HG03521 (cell line): ENCODE results near the gene TRPM8.

Experiments
- ATAC-seq: cut with Tn5 transposase; IDR thresholded peaks from one replicate; pipeline ENCODE4 v1.9.1; 2021; ENCODE audit warnings: mild to moderate bottlenecking, moderate library complexity; ENCODE audit not compliant: unreplicated experiment

Gene TRPM8

DNA sequence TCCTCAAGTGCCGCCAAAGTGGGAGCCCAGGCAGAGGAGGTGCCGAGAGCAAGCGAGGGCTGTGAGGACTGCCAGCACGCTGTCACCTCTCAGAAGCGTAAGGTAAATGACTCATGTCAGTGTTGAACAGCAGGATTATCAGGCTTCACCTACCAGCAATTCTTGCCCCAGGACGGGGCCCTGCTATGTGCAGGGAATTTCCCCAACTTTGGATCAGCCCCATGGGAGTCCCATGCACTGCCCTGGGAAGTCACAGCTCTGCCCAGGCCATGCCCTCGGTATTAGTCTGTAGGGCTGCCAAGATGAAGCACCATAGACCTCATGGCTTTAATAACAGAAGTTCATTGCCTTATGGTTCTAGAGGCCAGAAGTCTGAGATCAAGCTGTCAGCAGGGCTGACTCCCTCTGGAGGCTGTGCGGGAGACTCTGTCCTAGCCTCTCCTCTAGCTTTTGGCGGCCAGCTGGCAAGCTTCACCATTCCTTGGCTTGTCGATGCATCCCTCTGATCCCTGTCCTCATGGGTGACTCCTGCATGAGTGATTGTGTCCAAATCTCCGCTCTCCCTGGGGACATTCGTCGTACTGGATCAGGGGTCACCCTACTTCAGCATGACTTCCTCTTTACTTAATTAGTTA is 55.9 kb downstream of the TRPM8 start:
- no peak for ATAC-seq

DNA sequence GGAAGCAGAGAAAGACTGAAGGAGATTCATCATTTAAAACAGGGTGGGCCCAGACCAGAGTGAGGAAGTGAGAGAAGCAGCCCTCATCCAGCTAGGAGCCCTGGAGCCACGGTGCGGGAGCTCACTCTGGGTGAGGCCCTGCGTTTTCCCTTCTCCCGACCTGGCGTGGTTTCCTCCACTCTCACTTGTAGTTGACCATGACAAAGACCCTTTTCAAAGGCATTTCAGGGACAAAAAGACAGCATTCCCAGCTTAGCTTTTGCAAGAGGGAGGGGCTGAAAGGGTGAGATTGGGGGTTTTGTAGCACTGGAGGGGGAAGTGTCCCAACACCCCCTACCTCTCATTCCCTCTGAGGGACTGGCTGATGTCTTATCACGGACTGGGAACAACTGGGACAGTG is 56.6 kb downstream of the TRPM8 start:
- ATAC-seq, result no peak

DNA sequence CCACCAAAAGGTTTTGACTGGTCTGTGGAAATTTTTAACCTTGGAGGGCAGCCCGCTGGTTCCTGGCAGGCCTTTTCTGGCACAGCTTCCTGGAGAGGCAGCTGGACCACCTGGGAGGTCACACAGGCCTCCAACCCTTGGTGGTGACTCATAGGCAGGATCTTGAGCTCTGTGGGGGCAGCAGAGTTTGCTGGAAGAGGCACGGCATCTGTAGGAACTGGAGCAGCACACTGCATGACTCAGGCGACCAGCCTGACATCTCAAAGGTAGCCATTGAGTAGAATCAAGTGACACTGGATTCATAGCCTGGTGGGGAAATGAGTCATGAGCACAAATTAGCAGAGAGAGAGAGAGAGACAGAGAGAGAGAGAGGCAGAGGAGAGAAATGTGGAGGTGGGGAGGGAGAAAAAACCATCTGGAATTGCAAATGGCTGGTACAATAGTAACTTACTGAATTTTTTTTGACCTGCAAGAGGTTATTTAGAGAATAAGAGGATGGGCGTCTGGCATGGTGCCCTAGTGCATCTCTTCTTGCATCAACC is 57.4 kb downstream of the TRPM8 start:
- no peak for ATAC-seq

DNA sequence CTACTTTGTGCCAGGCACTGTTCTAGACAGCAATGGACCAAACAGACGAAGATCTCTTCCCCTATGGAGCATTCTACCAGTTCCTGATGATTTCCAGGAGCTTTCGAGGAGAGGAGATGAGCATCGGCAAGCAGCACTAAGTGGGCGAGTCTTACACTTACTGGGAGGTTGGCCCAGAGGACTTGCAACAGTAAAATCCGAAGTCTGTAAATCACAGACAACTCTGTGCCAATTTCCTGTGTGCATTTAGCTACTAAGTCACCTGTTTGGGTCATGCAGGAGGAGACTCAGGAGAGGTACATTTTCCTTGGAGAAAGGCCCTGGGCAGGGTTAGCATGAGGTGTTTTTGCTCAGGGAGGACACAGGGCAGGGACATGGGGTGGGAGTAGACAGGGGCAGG is 58.9 kb downstream of the TRPM8 start:
- ATAC-seq, result no peak

DNA sequence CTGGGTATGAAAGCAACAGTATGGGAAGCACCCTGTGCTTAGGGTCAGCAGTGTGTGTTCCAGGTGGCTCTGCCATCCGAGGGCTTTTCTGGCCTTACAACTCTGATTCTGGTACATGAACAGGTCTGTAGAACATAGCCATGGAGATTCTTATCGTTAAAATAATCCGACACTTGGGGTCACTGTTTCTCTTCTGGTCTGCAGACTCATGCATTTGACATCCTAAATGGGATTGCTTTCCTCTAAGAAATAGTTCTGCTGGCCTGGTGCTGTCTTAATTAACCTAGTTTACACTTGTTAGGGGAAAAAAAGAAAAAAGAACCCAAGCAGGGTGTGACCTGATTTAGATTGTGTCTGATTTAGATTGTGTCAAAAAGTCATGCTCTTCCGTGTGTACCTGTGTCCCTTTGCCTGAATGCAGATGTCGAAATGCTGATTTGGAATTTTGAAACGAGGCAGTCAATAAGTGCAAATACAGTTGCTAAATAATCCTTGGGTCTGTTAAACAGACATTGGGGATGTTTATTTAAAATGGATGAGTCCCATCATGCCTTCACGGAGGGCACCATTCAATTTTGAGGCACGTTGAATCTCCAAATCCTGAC is 59.6 kb downstream of the TRPM8 start:
- ATAC-seq, result no peak

DNA sequence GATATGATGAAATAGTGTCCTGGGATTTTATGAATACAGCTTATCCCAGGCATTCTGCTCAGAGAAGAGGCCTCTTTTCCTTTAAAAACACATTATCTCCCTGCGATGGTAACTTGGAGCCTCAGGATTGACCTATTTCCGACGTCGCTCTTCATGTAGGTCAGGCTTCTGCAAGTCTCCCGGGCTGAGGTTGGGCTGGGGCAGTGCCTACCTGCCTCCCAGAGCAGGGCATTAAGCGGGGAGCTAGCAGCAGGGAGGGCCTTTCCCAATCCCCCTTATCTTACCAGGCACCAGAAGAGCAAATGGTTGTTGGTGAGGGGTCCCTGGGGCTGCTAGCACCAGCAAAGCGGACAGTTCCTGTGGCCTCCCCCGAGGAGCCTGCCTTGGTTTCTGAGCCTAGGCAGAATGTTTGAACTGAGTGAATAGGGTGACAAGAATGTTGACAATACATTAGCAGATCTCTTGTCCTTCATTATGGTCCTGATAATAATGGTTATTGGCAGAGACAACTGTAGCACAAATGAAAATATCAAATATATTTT is 60.2 kb downstream of the TRPM8 start:
- ATAC-seq, result no peak

DNA sequence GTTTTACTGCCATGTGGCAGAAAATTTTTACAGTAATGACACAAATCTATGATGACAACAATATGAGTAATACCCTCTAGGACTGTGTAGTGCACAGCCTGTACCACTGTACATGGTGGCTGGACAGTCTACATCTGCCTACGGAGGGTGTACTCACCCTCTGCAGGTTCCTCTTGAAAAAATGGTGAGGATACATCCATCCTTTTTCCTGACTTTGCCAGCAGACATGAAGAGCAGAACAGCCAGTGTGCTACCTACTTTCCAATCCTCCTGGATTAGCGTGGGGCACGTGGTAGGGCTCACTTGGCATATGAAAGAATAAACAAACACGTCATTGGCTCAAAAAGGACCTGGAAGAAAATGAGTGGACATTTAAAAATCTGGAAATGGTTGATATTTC is 62.6 kb downstream of the TRPM8 start:
- no peak for ATAC-seq

DNA sequence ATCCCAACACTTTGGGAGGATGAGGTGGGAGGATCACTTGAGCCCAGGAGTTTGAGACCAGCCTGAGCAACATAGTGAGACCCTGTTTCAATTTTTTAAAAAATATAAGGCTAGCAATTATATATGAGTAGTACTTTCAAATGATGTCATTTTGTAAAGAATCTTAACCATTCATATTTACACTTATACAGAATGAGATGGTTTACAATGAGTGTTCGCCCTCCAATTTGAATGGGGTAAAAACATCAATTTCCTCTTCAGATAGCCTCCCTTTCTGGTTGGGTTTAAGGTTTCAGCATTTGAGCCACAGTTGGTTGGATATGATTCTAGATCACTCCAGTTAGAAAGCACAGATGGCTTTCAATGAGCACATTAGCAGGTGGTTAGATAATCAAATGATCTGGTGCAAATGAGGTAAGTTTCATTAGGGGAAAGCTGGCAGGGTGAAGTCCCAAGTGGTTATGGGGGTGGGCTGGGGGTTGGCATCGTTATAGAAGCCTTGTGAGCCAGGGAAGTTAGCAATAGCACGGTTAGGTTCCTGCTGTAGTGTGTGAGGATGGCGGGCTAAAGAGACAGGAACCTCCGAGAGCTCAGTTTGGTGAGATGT is 63.9 kb downstream of the TRPM8 start:
- ATAC-seq, result no peak

DNA sequence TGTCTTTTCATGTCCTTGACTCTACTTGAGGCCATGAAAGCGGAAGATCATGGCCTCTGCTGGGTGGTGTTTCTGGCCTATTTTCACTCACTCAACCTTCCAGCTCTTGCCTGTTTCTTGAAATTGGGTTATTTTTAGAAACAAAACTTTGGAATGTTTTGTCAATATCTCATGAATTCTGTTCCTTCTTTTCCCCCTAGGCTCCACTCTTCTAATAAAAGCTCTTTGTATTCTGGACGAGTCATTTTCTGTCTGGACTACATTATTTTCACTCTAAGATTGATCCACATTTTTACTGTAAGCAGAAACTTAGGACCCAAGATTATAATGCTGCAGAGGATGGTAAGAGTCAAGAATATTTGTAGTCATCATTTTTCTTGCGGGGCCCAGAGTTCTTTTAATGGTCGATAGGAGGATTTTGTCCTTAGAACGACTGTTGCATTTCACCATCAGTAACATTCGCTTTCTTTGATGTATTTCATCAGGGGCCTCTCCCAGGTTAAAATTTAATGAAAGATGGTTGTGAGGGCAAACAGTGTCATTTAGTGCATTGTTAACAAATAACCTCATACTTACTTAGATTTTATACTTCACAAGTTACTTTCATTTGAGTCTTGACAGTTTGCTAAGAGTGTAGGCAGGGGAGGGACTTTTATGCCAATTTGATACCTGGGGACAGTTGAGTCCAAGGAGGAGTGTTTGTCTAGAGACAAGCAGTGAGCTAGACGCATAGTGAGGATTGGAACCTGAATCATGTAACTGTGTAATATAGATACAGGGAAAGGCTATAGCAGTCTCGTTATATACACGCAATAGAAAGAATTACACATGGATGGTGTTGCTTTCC is 64.6 kb downstream of the TRPM8 start:
- ATAC-seq, result no peak

DNA sequence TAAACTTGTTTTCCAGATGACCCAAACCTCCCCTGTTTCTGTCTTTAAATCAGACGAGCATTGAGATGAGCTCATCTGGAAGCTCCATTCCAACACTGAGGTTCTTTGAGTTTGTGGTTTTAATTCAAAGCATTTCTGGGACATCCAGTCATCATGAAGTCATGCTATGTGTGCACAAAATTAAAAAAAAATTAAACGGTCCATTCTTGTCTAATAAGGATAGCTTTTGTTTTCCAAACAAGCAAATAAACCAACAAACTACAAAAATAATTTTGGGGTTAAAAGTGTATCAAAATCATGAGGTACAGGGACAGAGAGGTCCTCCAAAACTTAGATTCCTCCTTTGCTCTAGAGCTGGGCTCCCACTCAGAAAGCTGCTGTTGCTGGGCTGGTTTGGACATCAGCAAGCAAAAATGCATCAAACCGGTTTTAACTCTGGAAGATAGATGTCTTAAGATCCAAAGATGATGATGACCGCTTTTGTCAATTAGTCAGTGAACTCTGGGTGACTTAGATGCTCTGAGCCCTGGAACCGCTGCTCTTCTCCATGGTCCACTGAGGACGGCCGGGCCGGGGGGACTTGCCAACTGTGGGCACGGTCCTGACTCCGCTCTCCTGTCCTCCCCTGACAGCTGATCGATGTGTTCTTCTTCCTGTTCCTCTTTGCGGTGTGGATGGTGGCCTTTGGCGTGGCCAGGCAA is 65.4 kb downstream of the TRPM8 start:
- ATAC-seq, result no peak

DNA sequence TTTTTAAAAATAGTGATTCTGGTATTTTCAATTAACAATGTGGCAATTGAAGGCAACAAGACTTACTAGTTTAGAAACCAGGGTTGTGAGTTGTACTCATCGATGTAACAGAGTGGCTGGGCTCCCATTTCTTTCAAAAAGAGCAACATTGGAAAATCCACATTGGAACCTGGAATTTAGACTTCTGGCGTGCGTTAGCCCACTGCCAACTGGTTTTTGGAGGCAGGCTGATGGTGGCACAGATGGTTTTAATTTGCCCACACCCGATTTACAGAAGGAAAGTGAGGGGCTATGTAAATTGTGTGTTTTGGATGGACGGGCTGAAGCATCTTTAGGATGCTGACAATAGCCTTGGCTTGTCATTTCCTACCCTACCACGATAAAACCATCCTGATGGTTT is 66.3 kb downstream of the TRPM8 start:
- ATAC-seq, result no peak

DNA sequence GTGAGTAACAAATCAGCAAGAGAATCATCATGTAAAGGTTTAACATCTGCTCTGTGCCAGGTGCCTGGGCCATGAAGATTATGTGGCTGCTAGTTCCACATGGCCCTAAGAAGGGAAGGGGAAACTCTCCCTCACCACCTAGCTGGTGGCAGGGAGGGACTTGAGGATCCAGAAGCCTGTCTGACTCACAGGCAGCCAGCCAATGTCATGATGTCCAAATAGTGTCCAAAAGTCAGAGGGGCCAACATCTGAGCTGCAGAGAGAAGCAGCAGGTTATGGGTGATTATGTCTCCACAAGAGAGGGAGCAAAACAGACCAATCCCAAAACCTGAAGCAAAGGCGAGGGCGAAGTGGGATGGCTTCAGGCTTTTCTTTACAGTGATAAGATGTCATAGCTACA is 71.4 kb downstream of the TRPM8 start:
- no peak for ATAC-seq

DNA sequence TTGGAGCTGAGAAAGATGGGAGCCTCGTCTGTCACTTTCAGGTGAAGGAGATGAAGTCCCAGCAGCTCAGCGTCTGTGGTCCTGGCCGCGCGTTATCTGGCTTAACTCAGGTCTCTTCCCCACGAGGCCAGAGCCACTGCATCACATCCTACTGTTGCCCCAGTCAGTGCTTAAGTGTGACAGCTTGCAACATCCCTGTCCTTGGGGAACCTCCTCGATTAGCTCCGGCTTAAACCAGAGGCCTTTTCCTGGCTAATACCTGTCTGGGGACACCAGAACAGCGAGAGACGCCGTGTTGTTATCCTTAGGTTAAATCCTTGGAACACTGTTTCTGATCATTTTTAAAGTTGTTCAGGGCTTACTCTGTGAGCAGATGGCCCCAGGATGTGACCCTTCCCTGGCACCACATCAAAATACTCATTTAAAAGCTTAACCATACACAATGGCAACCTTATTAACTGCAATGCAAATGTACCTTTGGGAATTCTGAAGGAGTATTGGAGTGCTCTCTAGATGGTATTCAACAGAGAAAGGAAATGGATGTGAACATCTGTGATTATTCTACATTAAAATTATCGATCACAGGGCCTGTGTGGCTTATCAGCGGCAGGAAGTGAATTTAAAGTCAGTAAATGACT is 72.2 kb downstream of the TRPM8 start:
- no peak for ATAC-seq

DNA sequence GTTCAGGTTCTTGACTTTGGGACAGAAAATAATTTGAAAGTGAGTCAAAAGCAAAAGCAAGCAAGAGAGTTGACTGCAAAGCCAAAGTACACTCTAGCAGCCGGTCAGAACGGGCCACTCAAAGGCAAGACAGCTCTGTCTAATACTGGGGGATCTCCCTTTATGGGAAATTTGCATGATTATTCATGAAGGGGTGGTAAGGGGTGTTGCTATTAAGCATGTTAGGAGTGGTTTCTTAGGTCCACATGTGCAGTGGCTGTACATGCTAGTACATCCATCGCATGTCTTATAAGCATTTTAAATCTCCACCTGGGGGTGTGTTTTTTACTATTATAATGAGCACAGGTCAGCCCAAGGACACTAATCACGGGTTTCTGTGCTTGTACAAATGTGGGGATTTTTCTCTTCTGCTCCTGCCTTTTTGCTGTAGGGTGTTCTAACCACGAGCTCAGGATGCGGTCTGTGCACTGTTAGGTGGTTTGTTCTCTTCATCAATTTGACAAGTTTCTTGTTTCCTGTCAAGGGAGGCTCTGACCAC is 73.2 kb downstream of the TRPM8 start:
- no peak for ATAC-seq

DNA sequence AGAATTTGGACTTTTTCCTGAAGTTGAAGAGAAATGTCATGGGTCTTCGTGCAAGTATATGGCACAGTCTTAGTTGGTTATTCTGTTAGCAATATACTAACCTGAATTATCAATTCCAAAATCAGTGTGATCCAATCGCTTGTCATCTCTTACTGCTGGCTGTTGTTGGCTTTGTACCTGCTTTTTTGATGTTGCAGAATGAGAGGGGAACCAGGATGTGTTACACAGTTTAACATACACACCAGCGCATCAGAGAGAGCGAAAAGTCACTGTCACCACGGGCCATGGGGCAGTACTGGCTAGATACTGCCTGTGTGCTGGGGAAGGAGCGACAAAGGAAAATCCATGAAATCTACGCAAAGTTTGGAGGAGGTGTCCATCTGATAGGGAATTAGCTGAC is 74.0 kb downstream of the TRPM8 start:
- no peak for ATAC-seq

DNA sequence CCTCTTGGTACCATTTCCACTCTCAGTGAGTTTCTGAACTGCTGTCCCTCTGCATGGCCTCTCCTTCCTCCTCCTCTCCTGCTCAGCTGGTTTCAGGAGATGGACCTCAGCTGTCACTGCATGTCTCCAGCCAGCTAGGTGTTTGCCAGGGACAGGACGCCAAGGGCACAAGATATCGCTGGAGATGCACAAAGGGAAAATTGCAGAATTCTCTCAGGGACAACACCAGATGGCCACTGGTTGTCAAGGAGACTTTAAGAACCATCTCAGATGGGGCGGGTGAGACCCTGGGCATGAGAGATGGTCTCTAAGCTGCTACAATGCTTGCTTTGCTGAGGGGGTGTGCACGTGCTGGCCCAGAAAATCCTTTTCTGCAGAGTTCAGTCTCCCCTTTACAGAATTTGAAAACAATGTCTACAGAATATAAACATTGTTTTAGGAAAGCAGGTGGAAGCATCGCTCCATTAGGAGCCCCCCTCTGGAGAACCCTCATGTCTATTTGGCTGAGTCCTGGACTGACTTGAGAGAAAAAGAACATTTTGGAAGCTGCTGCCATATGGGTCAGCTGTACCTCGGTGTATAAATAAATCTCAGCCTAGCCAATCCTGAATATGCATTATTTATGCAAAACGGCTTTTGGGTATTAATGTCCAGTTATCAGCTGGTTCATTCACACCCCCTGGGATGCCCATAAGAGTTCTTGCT is 75.5 kb downstream of the TRPM8 start:
- ATAC-seq, result no peak

DNA sequence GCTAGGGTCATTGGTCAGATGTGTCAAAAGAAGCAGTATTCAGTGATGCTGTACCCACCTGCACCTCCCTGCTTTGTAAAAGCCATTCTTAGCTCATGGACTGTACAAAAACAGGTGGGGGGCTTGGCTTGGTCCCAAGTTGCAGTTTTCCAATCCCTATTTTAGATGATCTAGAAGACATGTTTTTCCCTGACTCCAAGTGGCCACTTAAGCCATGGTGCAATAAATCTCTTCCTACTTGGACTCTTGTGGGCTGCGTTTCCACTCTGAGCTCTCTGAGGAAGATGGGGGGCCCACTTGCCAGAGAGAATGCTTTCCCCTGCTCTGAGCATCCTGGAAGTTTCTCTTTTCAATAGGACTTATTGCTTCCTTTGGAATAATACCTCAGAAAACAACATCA is 76.3 kb downstream of the TRPM8 start:
- ATAC-seq, result no peak

DNA sequence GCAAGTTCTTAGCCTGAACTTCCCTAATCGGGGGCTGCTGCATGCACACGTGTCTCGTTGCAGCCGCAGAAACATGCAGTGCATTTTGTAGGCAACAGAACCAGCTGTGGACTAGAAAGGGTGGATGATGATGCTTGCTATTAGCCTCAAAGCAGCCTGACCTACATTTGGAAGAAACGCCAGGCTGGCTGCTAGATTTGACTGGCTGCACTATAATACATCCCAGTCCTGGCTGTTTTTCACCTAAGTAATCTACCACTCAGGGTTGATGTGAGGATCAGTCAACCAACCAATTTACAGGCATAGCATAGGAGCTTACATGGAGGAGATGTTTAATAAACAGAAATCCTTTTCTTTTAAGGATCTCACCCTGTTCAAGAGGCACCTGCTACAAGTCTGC is 77.0 kb downstream of the TRPM8 start:
- no peak for ATAC-seq

DNA sequence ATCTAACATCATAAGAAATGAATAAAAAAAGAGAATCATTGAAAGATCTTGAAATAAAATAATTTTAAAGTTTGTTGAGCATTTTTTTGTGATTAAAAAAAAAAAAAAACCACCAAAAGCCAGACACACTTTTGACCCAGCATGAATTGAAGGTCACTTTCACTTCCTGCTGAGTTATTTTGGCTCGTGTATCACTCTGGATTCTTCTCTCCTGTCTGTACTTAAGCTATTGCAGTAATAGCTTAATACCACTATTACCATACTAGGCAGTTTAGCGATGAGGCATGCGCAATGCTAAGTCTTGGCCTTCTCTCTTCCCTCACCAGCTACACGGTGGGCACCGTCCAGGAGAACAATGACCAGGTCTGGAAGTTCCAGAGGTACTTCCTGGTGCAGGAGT is 78.8 kb downstream of the TRPM8 start:
- ATAC-seq, result no peak
